ENCODE measurements around the gene ARHGEF10L. TPM values are rescaled to one million over a fixed set of nuclear protein-coding genes. Genes with fewer than 3 reads are reported as not detected.

Gene ARHGEF10L
- total and polyA plus RNA-seq, 4 donors: 15.0 to 43.4 (median 24.3) TPM

GRCh38 chr1:17669866-17670451 lies 130.5 kb downstream of the ARHGEF10L start:
- H3K27ac ChIP-seq (ENCODE audit: low read depth in 1 of 2, low read length in 1 of 2): no peak overlapping the region
- DNase-seq (no peak), ATAC-seq (ENCODE audit: insufficient read depth, low FRiP score) (no peak)
- H3K9me3 ChIP-seq (ENCODE audit: control insufficient read depth in 4 of 4, insufficient read depth in 3 of 4, low read length in 3 of 4): no peaks in the 10 kb centered on the region
- H3K27me3 ChIP-seq (ENCODE audit: control insufficient read depth in 3 of 3, insufficient read depth in 3 of 3, low read length in 2 of 3): no peaks in the 10 kb centered on the region
- TF ChIP-seq CTCF (IDR thresholded peaks at IDR 0.05; ENCODE audit: control extremely low read depth, extremely low read depth): no peak
- WGBS, 2 donors: 88 to 91% methylated on average over 25 to 26 of the region's 26 CpGs
- no peaks in the 10 kb centered on the region for H3K4me1 ChIP-seq (ENCODE audit: control insufficient read depth in 5 of 5, insufficient read depth in 5 of 5, low read length in 5 of 5)
- H3K9ac ChIP-seq (ENCODE audit: insufficient read depth in 1 of 2, low read length in 2 of 2): no peak overlapping the region
- H3K4me3 ChIP-seq: no peak overlapping the region
- H3K36me3 ChIP-seq (ENCODE audit: control insufficient read depth in 4 of 4, insufficient read depth in 4 of 4, low read length in 4 of 4): peaks cover 5 to 16% (median 5%) of the 10 kb centered on the region in 4 donors

GRCh38 chr1:17670587-17671313 lies 131.3 kb downstream of the ARHGEF10L start:
- Histone ChIP-seq H3K4me1 (ENCODE audit: control insufficient read depth in 5 of 5, insufficient read depth in 5 of 5, low read length in 5 of 5) (peaks cover 0 to 3% (median 0%) of the 10 kb centered on the region in 5 donors), H3K36me3 (ENCODE audit: control insufficient read depth in 4 of 4, insufficient read depth in 4 of 4, low read length in 4 of 4) (peaks cover 0 to 11% (median under 1%) of the 10 kb centered on the region in 4 donors), H3K9me3 (ENCODE audit: control insufficient read depth in 4 of 4, insufficient read depth in 3 of 4, low read length in 3 of 4) (peaks cover 0 to 1% (median 0%) of the 10 kb centered on the region in 4 donors), H3K27ac (ENCODE audit: low read depth in 1 of 2, low read length in 1 of 2) (no peak overlapping the region), H3K9ac (ENCODE audit: insufficient read depth in 1 of 2, low read length in 2 of 2) (no peak overlapping the region), H3K27me3 (ENCODE audit: control insufficient read depth in 3 of 3, insufficient read depth in 3 of 3, low read length in 2 of 3) (no peaks in the 10 kb centered on the region), H3K4me3 (no peak overlapping the region)
- DNase-seq (no peak), ATAC-seq (ENCODE audit: insufficient read depth, low FRiP score) (no peak)
- 89 to 93% methylated on average over 27 of the region's 27 CpGs for WGBS, 2 donors
- TF ChIP-seq CTCF (IDR thresholded peaks at IDR 0.05; ENCODE audit: control extremely low read depth, extremely low read depth): no peak

GRCh38 chr1:17671314-17671705 lies 131.8 kb downstream of the ARHGEF10L start:
- no peak for DNase-seq
- Histone ChIP-seq H3K27me3 (ENCODE audit: control insufficient read depth in 3 of 3, insufficient read depth in 3 of 3, low read length in 2 of 3) (no peaks in the 10 kb centered on the region), H3K9me3 (ENCODE audit: control insufficient read depth in 4 of 4, insufficient read depth in 3 of 4, low read length in 3 of 4) (peaks cover 0 to 4% (median 0%) of the 10 kb centered on the region in 4 donors), H3K9ac (ENCODE audit: insufficient read depth in 1 of 2, low read length in 2 of 2) (no peak overlapping the region), H3K4me1 (ENCODE audit: control insufficient read depth in 5 of 5, insufficient read depth in 5 of 5, low read length in 5 of 5) (peaks cover 0 to 6% (median 0%) of the 10 kb centered on the region in 5 donors), H3K36me3 (ENCODE audit: control insufficient read depth in 4 of 4, insufficient read depth in 4 of 4, low read length in 4 of 4) (peaks cover 0 to 7% (median 2%) of the 10 kb centered on the region in 4 donors), H3K4me3 (no peak overlapping the region), H3K27ac (ENCODE audit: low read depth in 1 of 2, low read length in 1 of 2) (no peak overlapping the region)
- ATAC-seq (ENCODE audit: insufficient read depth, low FRiP score): no peak
- 70 to 71% methylated on average over 5 of the region's 5 CpGs for WGBS, 2 donors
- TF ChIP-seq CTCF (IDR thresholded peaks at IDR 0.05; ENCODE audit: control extremely low read depth, extremely low read depth): no peak

Data from lung (tissue), 12 donors.